ACC112 (cell line): ENCODE data around the gene TMCO4.
A peak's percentile ranks its signal among the peaks of the same experiment; 100 is the strongest.

ENCODE experiments used
- H2AFZ ChIP-seq: fragments of 200-600 bp; sonication (generic); one replicate; pipeline ENCODE4 v1.6.0; 2017; ENCODE audit warnings: antibody characterized with exemption, low read length; ENCODE audit not compliant: unreplicated experiment
- H3K27ac ChIP-seq: fragments of 200-600 bp; sonication (generic); 2 replicates; pipeline ENCODE4 v1.5.1; 2014; ENCODE audit warnings: low read depth, mild to moderate bottlenecking, antibody characterized with exemption, low read length, moderate library complexity
- H3K27me3 ChIP-seq: fragments of 200-600 bp; sonication (generic); 2 replicates; pipeline ENCODE4 v1.6.1; 2014; ENCODE audit warnings: mild to moderate bottlenecking, antibody characterized with exemption, low read length, moderate library complexity, mixed read lengths; ENCODE audit not compliant: insufficient read depth
- H3K36me3 ChIP-seq: fragments of 200-600 bp; sonication (generic); 2 replicates; pipeline ENCODE4 v1.6.1; 2016; ENCODE audit warnings: mild to moderate bottlenecking, antibody characterized with exemption, low read length, moderate library complexity, mixed read lengths; ENCODE audit not compliant: insufficient read depth
- H3K4me1 ChIP-seq: fragments of 200-600 bp; sonication (generic); one replicate; pipeline ENCODE4 v1.6.1; 2016; ENCODE audit warnings: low read length, mixed read lengths; ENCODE audit not compliant: insufficient read depth, unreplicated experiment, control insufficient read depth
- H3K4me3 ChIP-seq: fragments of 200-600 bp; sonication (generic); 2 replicates; pipeline ENCODE4 v1.5.1; 2014; ENCODE audit warnings: mild to moderate bottlenecking, low read depth, low read length
- H3K79me2 ChIP-seq: fragments of 200-600 bp; sonication (generic); one replicate; pipeline ENCODE4 v1.6.0; 2016; ENCODE audit warnings: low read length; ENCODE audit not compliant: control insufficient read depth, unreplicated experiment, insufficient read depth

The TMCO4 gene

DNA sequence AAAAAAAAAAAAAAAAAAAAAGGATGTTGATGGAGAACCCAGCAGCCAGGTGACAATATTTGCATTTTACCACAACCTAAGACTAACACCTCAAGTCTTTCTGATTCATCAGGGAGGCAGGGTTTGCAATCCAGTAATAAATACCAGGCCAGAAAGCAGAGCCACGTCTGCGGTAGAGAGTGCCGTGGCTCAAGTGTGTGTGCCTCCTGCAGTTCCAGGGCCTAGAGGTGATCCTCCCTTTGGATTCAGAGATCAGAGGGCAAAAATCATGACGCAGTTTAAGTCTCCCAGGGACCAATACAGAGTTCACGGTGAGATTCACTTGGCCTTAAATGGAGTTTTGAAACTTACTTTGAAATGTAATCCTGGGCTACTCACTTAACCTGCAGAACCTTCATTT is 34.9 kb downstream of the TMCO4 start:
- H3K4me1 ChIP-seq = peaks cover 26% of the 10 kb centered on the region
- H2AFZ ChIP-seq = peak overlapping the region; percentile 33
- H3K27ac ChIP-seq = peak overlapping the region; percentile 88
- H3K36me3 ChIP-seq = 0 out of 2 replicates have a peak, but pooled peaks cover 4% of the 10 kb centered on the region
- no peaks in the 10 kb centered on the region for H3K79me2 ChIP-seq
- no peak overlapping the region for H3K4me3 ChIP-seq
- H3K27me3 ChIP-seq = no peaks in the 10 kb centered on the region

DNA sequence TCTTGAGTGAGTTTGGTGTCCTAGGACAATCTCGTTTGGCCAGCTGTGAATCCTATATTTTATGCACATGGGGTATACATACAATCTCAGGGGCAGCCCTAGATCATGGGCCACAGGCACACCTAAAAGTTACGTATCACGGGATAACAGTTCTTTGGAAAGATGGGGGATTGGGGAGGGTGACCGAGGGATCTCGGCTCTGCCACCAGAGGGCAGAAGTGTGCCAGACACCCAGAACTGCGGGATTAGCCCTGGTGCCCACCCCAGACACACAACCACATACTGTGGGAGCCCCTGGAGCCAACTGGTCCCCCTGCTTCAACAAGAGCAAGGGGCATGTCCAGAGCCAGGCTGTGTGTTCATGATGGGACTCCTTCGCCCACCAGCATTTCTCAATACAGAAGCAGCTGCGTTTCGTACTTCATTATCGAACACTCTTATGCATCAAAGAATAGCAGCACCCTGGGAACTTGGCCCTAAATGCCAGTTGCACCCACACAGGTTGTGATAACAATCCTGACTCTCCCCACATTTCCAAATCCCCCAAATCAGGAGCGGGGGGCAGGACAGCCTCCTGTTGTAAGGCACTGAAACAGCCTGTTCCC is 37.4 kb downstream of the TMCO4 start:
- Histone ChIP-seq H3K27ac (no peak overlapping the region), H3K36me3 (0 out of 2 replicates have a peak, but pooled peaks cover 3% of the 10 kb centered on the region), H3K79me2 (no peaks in the 10 kb centered on the region), H3K27me3 (no peaks in the 10 kb centered on the region), H3K4me1 (peaks cover 37% of the 10 kb centered on the region), H2AFZ (no peak overlapping the region), H3K4me3 (no peak overlapping the region)

DNA sequence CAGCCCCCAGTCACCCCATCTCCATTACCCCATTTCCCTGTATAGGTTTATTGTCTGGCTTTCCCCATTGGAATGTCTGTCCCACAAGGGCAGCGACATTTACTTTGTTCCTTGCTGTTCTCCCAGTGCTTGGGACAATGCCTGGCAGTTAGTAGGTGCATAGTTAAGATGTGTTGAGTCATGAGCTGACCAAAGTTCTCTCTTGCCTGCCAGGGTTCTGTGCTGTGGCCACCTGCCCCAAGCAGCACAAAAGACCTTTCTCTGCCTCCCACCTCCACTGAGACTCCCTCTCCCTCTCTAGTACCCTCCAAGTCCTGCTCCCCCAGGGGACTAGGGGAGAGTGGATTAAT is 40.0 kb downstream of the TMCO4 start:
- H3K4me1 ChIP-seq = peaks cover 19% of the 10 kb centered on the region
- no peak overlapping the region for H3K27ac ChIP-seq
- H2AFZ ChIP-seq = no peak overlapping the region
- H3K36me3 ChIP-seq = no peaks in the 10 kb centered on the region
- H3K79me2 ChIP-seq = no peaks in the 10 kb centered on the region
- no peaks in the 10 kb centered on the region for H3K27me3 ChIP-seq
- H3K4me3 ChIP-seq = no peak overlapping the region

DNA sequence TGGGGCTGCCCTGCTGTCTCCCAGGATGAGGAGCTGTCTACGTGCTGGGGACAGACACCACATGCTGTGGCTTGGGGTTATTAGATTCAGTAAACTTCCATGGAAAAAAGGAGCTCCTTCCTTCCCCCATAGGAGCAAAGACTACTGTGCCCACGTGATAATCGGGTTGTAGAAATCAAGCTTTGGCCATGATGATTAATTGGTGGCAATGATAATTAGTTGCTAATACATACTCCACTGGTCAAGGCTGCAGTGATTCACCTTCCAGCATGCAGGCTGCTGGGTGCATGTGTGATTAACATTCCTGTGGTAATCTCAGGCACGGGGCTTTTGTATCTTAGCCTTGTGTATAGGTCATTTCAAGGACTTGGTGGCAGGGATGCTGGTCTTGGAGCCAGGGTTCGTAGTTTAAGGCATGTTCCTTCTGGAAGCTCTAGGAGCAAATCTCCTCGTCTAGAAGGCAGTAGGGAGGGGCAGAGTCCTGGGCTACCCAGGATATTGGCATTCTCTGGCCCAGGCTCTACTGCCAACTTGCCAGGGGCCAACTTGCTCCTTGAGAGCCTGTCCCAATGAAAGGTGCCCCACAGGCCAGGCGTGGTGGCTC is 41.4 kb downstream of the TMCO4 start:
- Histone ChIP-seq H3K27ac (peak overlapping the region; percentile 44), H2AFZ (no peak overlapping the region), H3K36me3 (peaks cover 8% of the 10 kb centered on the region; the same call in 1 of the 2 replicates), H3K4me3 (peak overlapping the region; percentile 11; the same call in 1 of the 2 replicates), H3K4me1 (peaks cover 18% of the 10 kb centered on the region), H3K27me3 (no peaks in the 10 kb centered on the region), H3K79me2 (no peaks in the 10 kb centered on the region)

DNA sequence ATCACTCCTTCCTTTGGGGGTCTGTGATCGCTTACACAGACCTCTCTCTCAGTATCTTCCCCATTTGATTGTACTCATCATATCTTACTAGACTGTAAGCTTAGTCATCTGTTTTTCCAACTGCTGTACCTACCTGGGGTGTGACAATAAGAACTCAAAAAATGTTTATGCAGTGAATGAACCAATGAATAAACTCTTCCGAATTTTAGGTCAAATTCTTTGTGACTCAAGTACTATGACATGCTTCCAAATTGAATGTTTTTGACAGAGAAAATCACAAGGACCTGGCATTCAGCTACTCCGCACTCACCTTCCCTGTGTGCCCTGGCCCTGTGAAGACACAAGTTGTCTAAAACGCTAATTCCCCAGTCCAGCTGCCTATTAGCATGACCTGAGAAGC is 42.1 kb downstream of the TMCO4 start:
- H3K27me3 ChIP-seq = no peaks in the 10 kb centered on the region
- H3K4me3 ChIP-seq = peak overlapping the region; percentile 11; the same call in 1 of the 2 replicates
- H3K79me2 ChIP-seq = no peaks in the 10 kb centered on the region
- H3K27ac ChIP-seq = peak overlapping the region; percentile 44
- H2AFZ ChIP-seq = no peak overlapping the region
- H3K4me1 ChIP-seq = peaks cover 18% of the 10 kb centered on the region
- peaks cover 8% of the 10 kb centered on the region; the same call in 1 of the 2 replicates for H3K36me3 ChIP-seq

DNA sequence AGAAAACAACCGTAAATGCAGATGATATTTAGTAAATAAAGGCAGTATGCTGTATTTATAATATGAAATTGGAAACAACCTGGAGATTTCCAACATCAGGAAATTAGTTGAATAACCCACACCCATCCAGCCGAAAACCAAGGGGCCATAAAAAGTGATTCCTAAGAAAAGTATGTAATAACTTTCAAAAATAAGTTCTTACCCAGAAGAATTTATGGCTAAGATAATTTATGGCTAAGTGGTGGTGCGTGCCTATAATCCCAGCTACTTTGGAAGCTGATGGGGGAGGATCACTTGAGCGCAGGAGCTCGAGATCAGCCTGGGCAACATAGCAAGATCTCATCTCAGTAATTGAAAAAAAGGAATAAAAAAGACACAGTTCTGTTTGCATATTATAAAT is 43.2 kb downstream of the TMCO4 start:
- H3K36me3 ChIP-seq = peaks cover 8% of the 10 kb centered on the region; the same call in 1 of the 2 replicates
- peaks cover 18% of the 10 kb centered on the region for H3K4me1 ChIP-seq
- no peak overlapping the region for H2AFZ ChIP-seq
- no peak overlapping the region for H3K4me3 ChIP-seq
- no peaks in the 10 kb centered on the region for H3K27me3 ChIP-seq
- no peaks in the 10 kb centered on the region for H3K79me2 ChIP-seq
- H3K27ac ChIP-seq = no peak overlapping the region

DNA sequence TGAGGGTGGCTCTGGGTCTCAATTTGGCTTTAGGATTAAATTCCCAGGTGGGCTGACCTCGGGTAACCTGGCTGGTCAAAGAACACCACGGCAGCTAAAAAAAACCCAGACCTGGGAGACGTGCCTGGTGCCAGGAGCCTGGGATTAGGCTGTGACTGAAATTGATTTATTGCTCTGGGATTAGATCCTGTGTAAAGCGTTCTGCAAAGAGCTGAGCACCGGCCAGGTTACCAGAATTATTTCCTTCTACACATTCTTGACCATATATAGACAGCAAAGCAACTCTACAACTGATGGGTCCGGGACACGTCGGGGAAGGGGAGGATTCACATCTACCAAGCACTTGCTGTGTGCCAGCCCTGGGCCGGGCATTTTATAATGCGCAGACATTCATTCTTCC is 45.2 kb downstream of the TMCO4 start:
- Histone ChIP-seq H3K27ac (no peak overlapping the region), H3K4me3 (no peak overlapping the region), H3K79me2 (no peaks in the 10 kb centered on the region), H3K36me3 (peaks cover 16% of the 10 kb centered on the region), H3K4me1 (peaks cover 29% of the 10 kb centered on the region), H3K27me3 (no peaks in the 10 kb centered on the region), H2AFZ (no peak overlapping the region)

DNA sequence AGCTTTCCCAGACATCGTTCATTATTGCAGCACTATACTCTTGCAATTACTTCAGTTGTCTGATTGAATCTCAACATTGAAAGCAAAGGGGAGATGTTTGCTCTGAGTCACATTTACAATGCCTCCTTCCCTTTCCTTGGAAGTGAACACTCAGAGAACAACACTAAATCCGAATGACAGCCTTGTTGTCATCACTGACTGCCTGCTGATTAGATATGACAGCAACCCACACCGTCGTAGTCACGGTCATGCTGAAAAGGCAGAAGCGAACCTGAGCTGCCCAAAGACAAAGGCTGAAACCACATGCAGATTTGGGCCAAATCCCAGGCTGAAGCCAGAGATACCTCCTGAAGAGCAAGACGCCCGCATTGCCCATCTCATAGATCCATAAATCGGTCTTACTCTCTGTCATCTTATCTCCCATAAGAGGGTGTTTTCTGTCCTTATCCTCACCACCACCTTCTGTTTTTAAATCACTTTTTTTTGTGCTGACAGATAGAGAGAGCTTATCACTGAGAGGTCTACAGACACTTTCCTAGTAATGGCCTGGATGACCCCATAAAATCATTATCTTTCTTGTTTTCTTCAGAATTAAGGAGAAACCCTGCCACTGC is 47.5 kb downstream of the TMCO4 start:
- Histone ChIP-seq H2AFZ (no peak overlapping the region), H3K27me3 (no peaks in the 10 kb centered on the region), H3K4me1 (peaks cover 11% of the 10 kb centered on the region), H3K79me2 (no peaks in the 10 kb centered on the region), H3K36me3 (peaks cover 16% of the 10 kb centered on the region), H3K4me3 (no peak overlapping the region), H3K27ac (no peak overlapping the region)

DNA sequence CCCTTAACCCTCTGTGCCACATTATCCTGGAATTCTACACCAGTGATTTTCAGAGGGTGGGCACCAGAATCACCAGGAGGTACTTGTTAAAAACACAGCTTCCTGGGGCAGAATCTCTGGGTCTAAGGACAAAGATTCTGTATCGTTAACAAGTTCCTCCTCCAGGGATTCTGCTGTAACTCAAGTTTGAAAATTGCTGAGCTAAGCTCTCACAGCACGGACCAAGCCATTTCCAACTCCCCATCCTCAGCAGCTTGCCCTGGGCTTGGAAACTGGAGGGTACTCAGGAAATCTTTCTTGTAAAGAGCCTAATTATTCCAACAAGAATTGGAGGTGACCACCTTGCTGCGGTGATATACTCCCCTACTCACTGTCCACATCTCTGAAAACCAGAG is 48.8 kb downstream of the TMCO4 start:
- Histone ChIP-seq H3K27ac (no peak overlapping the region; the same call in 1 of the 2 replicates), H2AFZ (no peak overlapping the region), H3K4me1 (peaks cover 11% of the 10 kb centered on the region), H3K79me2 (no peaks in the 10 kb centered on the region), H3K4me3 (no peak overlapping the region), H3K36me3 (peaks cover 16% of the 10 kb centered on the region), H3K27me3 (no peaks in the 10 kb centered on the region)

DNA sequence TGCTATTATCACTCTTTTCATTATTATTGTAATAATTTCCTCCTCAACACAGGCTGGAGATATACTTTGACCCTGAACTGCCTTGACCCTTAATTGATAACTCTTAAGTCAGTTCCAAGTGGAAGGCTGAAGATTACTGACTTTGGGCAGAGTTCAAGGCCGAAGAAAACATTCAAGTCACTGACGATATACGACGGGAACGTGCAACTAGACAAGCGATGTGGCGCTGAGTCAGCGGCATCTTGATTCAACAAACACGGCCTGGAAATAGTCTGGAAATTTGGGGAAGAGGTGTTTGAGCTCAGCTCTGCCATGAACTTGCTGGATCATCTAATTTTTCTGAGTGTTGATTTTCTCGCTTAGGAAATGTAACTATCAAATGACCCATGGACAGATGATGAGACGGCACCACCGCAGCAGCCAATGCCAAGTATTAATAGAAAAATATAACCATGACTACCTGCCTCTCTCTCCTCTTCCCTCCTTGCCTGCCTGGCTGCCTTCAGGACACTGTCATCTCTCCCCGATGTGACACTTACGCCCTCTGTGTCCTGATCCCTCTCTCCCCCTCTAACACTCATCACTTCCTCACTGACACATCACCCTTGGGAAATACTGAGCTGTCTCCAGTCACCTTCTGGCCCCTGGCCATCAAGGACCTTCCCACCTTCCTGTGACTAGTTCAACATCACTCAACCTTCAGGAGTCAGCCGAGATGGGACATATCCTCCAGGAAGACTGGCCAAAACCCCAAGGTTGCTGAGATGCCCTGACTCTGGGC is 49.4 kb downstream of the TMCO4 start:
- Histone ChIP-seq H3K79me2 (no peaks in the 10 kb centered on the region), H3K27ac (peak overlapping the region; percentile 6; the same call in 1 of the 2 replicates), H3K27me3 (no peaks in the 10 kb centered on the region)

More for the DNA sequence above, 49.4 kb downstream of the TMCO4 start:
- Histone ChIP-seq H3K4me3 (no peak overlapping the region), H3K36me3 (peaks cover 16% of the 10 kb centered on the region), H3K4me1 (peaks cover 11% of the 10 kb centered on the region), H2AFZ (no peak overlapping the region)
